H1 (cell line): ENCODE data around the gene UMOD. TPM values are rescaled to one million over a fixed set of nuclear protein-coding genes. Genes with fewer than 3 reads are reported as not detected.

Experiments used
- CEBPB ChIP-seq: IDR thresholded peaks from 2 replicates; pipeline ENCODE4 v1.6.1; 2012; ENCODE audit warnings: low read depth, low read length
- CREB1 ChIP-seq: IDR thresholded peaks from 2 replicates; pipeline ENCODE4 v1.6.1; 2012; ENCODE audit warnings: inconsistent platforms
- FOSL1 ChIP-seq: IDR thresholded peaks from 2 replicates; pipeline ENCODE4 v1.6.1; 2011; ENCODE audit warnings: mild to moderate bottlenecking, low read depth, low read length, moderate library complexity; ENCODE audit not compliant: insufficient read depth
- HDAC6 ChIP-seq: IDR thresholded peaks from one replicate; pipeline ENCODE4 v1.7.1; 2012; ENCODE audit warnings: low read depth, mild to moderate bottlenecking, inconsistent platforms, low read length, moderate library complexity
- polyA plus RNA-seq, 7 experiments: library from polyadenylated mRNA; depleted of rRNA in 3 of 7; stranded (reverse) in 5 of 7; unstranded in 2 of 7; fragments of >200 nt in 5 of 7; fragments of 200-250 nt in 2 of 7; gene quantifications; 1 replicate in 5 of 7; 2 replicates in 1 of 7; 4 replicates in 1 of 7; pipeline versions ENCODE4 v1.2.1 to v1.2.3, GENCODE V29; 2011 to 2013; ENCODE audit warnings: missing spikeins in 2 of 7, mixed read lengths in 2 of 7
- total RNA-seq: library from RNA; stranded (reverse); fragmentation: NEBNext Ultra II Directional; extraction: Animal tissue kit (Norgen Biotek cat#: 25700); gene quantifications from 2 replicates; pipeline ENCODE4 v1.2.1, GENCODE V29; 2021
- TF ChIP-seq, protein P1 (sequence below): fragments of 300-600 bp; sonication (generic); IDR thresholded peaks from 2 replicates; pipeline ENCODE4 v1.7.1; 2012; ENCODE audit warnings: low read length, moderate library complexity, mild to moderate bottlenecking, inconsistent platforms; ENCODE audit not compliant: insufficient replicate concordance

The UMOD gene
- total and polyA plus RNA-seq, 2 of the 8 experiments (the other 6 are each of a cell fraction or from before 2014, with no cell fraction given): not detected

- TF ChIP-seq, protein P1, sequence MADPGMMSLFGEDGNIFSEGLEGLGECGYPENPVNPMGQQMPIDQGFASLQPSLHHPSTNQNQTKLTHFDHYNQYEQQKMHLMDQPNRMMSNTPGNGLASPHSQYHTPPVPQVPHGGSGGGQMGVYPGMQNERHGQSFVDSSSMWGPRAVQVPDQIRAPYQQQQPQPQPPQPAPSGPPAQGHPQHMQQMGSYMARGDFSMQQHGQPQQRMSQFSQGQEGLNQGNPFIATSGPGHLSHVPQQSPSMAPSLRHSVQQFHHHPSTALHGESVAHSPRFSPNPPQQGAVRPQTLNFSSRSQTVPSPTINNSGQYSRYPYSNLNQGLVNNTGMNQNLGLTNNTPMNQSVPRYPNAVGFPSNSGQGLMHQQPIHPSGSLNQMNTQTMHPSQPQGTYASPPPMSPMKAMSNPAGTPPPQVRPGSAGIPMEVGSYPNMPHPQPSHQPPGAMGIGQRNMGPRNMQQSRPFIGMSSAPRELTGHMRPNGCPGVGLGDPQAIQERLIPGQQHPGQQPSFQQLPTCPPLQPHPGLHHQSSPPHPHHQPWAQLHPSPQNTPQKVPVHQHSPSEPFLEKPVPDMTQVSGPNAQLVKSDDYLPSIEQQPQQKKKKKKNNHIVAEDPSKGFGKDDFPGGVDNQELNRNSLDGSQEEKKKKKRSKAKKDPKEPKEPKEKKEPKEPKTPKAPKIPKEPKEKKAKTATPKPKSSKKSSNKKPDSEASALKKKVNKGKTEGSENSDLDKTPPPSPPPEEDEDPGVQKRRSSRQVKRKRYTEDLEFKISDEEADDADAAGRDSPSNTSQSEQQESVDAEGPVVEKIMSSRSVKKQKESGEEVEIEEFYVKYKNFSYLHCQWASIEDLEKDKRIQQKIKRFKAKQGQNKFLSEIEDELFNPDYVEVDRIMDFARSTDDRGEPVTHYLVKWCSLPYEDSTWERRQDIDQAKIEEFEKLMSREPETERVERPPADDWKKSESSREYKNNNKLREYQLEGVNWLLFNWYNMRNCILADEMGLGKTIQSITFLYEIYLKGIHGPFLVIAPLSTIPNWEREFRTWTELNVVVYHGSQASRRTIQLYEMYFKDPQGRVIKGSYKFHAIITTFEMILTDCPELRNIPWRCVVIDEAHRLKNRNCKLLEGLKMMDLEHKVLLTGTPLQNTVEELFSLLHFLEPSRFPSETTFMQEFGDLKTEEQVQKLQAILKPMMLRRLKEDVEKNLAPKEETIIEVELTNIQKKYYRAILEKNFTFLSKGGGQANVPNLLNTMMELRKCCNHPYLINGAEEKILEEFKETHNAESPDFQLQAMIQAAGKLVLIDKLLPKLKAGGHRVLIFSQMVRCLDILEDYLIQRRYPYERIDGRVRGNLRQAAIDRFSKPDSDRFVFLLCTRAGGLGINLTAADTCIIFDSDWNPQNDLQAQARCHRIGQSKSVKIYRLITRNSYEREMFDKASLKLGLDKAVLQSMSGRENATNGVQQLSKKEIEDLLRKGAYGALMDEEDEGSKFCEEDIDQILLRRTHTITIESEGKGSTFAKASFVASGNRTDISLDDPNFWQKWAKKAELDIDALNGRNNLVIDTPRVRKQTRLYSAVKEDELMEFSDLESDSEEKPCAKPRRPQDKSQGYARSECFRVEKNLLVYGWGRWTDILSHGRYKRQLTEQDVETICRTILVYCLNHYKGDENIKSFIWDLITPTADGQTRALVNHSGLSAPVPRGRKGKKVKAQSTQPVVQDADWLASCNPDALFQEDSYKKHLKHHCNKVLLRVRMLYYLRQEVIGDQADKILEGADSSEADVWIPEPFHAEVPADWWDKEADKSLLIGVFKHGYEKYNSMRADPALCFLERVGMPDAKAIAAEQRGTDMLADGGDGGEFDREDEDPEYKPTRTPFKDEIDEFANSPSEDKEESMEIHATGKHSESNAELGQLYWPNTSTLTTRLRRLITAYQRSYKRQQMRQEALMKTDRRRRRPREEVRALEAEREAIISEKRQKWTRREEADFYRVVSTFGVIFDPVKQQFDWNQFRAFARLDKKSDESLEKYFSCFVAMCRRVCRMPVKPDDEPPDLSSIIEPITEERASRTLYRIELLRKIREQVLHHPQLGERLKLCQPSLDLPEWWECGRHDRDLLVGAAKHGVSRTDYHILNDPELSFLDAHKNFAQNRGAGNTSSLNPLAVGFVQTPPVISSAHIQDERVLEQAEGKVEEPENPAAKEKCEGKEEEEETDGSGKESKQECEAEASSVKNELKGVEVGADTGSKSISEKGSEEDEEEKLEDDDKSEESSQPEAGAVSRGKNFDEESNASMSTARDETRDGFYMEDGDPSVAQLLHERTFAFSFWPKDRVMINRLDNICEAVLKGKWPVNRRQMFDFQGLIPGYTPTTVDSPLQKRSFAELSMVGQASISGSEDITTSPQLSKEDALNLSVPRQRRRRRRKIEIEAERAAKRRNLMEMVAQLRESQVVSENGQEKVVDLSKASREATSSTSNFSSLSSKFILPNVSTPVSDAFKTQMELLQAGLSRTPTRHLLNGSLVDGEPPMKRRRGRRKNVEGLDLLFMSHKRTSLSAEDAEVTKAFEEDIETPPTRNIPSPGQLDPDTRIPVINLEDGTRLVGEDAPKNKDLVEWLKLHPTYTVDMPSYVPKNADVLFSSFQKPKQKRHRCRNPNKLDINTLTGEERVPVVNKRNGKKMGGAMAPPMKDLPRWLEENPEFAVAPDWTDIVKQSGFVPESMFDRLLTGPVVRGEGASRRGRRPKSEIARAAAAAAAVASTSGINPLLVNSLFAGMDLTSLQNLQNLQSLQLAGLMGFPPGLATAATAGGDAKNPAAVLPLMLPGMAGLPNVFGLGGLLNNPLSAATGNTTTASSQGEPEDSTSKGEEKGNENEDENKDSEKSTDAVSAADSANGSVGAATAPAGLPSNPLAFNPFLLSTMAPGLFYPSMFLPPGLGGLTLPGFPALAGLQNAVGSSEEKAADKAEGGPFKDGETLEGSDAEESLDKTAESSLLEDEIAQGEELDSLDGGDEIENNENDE: no peak
- TF ChIP-seq FOSL1 (no peak), CEBPB (no peak), CREB1 (no peak), HDAC6 (no peak)
- TF ChIP-seq, all 59 proteins: peak for 0
Measured at GRCh38 chr16:20322696-20323095, 29.8 kb downstream of the UMOD start (continued).
